Osteocyte (in vitro differentiated cells): ENCODE data around the gene BORA. TPM values are rescaled to one million over a fixed set of nuclear protein-coding genes. Genes with fewer than 3 reads are reported as not detected.

Source experiments
- DNase-seq: peaks from one replicate; pipeline ENCODE4 v3.0.0; 2021; ENCODE audit warnings: mixed read lengths; ENCODE audit not compliant: unreplicated experiment; ENCODE audit errors: extremely low spot score
- H3K27ac Mint-ChIP-seq: one replicate; pipeline ENCODE4 v1.8.0; 2021; ENCODE audit warnings: mild to moderate bottlenecking, mixed read lengths; ENCODE audit not compliant: unreplicated experiment
- H3K27me3 Mint-ChIP-seq: one replicate; pipeline ENCODE4 v1.8.0; 2021; ENCODE audit warnings: mixed read lengths; ENCODE audit not compliant: unreplicated experiment
- H3K36me3 Mint-ChIP-seq: one replicate; pipeline ENCODE4 v1.8.0; 2021; ENCODE audit warnings: mixed read lengths; ENCODE audit not compliant: unreplicated experiment
- H3K4me1 Mint-ChIP-seq: one replicate; pipeline ENCODE4 v1.8.0; 2021; ENCODE audit warnings: mixed read lengths; ENCODE audit not compliant: unreplicated experiment
- H3K4me3 Mint-ChIP-seq: one replicate; pipeline ENCODE4 v1.8.0; 2021; ENCODE audit warnings: mild to moderate bottlenecking, moderate library complexity, mixed read lengths; ENCODE audit not compliant: unreplicated experiment
- H3K9me3 Mint-ChIP-seq: one replicate; pipeline ENCODE4 v1.8.0; 2021; ENCODE audit warnings: mixed read lengths; ENCODE audit not compliant: unreplicated experiment
- CTCF ChIP-seq: fragments of 200-600 bp; sonication (generic); IDR thresholded peaks from 2 replicates; pipeline ENCODE4 v1.5.0; 2021; ENCODE audit warnings: antibody characterized with exemption, mild to moderate bottlenecking, moderate library complexity
- total RNA-seq: library from RNA; stranded (reverse); gene quantifications from 2 replicates; pipeline ENCODE4 v1.2.1, GENCODE V29; 2021

The BORA gene
- total RNA-seq, 1 donor from 2014 or later: 3.3 TPM

- Mint-ChIP-seq H3K4me1 (no peaks in the 10 kb centered on the region), H3K27me3 (no peaks in the 10 kb centered on the region), H3K36me3 (peaks cover 17% of the 10 kb centered on the region), H3K4me3 (no peak overlapping the region), H3K27ac (no peak overlapping the region), H3K9me3 (no peaks in the 10 kb centered on the region)
- no peak for TF ChIP-seq CTCF
- no peak for DNase-seq
These were observed 12.3 kb downstream of the BORA start for GRCh38 chr13:72740015-72740414.

GRCh38 chr13:72745260-72745659 is 17.5 kb downstream of the BORA start:
- Mint-ChIP-seq H3K9me3 (no peaks in the 10 kb centered on the region), H3K27ac (no peak overlapping the region), H3K4me3 (no peak overlapping the region), H3K36me3 (peaks cover 21% of the 10 kb centered on the region), H3K27me3 (no peaks in the 10 kb centered on the region), H3K4me1 (no peaks in the 10 kb centered on the region)
- no peak for TF ChIP-seq CTCF
- DNase-seq: no peak

GRCh38 chr13:72751220-72751619 is 23.5 kb downstream of the BORA start:
- Mint-ChIP-seq H3K27me3 (no peaks in the 10 kb centered on the region), H3K9me3 (peaks cover 8% of the 10 kb centered on the region), H3K36me3 (peaks cover 43% of the 10 kb centered on the region), H3K27ac (no peak overlapping the region), H3K4me1 (no peaks in the 10 kb centered on the region), H3K4me3 (no peak overlapping the region)
- DNase-seq: no peak
- TF ChIP-seq CTCF: no peak

GRCh38 chr13:72754111-72754510 is 26.4 kb downstream of the BORA start:
- peaks cover 40% of the 10 kb centered on the region for H3K36me3 Mint-ChIP-seq
- no peaks in the 10 kb centered on the region for H3K4me1 Mint-ChIP-seq
- H3K27me3 Mint-ChIP-seq: no peaks in the 10 kb centered on the region
- no peak overlapping the region for H3K27ac Mint-ChIP-seq
- no peak for DNase-seq
- peaks cover 8% of the 10 kb centered on the region for H3K9me3 Mint-ChIP-seq
- no peak overlapping the region for H3K4me3 Mint-ChIP-seq
- TF ChIP-seq CTCF: no peak

GRCh38 chr13:72757792-72758535 is 30.2 kb downstream of the BORA start:
- TF ChIP-seq CTCF: no peak
- no peaks in the 10 kb centered on the region for H3K27me3 Mint-ChIP-seq
- DNase-seq: no peak
- no peaks in the 10 kb centered on the region for H3K9me3 Mint-ChIP-seq
- H3K36me3 Mint-ChIP-seq: peaks cover 40% of the 10 kb centered on the region
- no peak overlapping the region for H3K4me3 Mint-ChIP-seq
- H3K27ac Mint-ChIP-seq: no peak overlapping the region
- H3K4me1 Mint-ChIP-seq: no peaks in the 10 kb centered on the region
